ENCODE results near the gene ADH1C. TPM values are rescaled to one million over a fixed set of nuclear protein-coding genes. Genes with fewer than 3 reads are reported as not detected.
"Not testable (repeated sequence)": the region's sequence is repeated elsewhere in the genome, so short reads cannot be mapped to it uniquely, and the experiment has no call there.

Gene ADH1C
- total RNA-seq, 1 donor from 2014 or later, result 25.3 TPM

- intact Hi-C loops (cut with DNase I), result no loop called here
- H3K9me3 ChIP-seq, result no peaks in the 10 kb centered on the region
- H3K36me3 ChIP-seq, result no peaks in the 10 kb centered on the region
- H3K27ac ChIP-seq, result peak overlapping the region; percentile 79
- H3K27me3 ChIP-seq, result no peaks in the 10 kb centered on the region
- no peak for DNase-seq (ENCODE audit: extremely low spot score in 2 of 2)
- peaks cover 12% of the 10 kb centered on the region for H3K4me1 ChIP-seq
- H3K4me3 ChIP-seq, result no peak overlapping the region
- no peak for TF ChIP-seq POLR2AphosphoS5 (IDR thresholded peaks at IDR 0.05; ENCODE audit: insufficient read depth in 1 of 2, low read depth in 1 of 2)
- TF ChIP-seq POLR2A (IDR thresholded peaks at IDR 0.05), result no peak
- TF ChIP-seq, protein P1, sequence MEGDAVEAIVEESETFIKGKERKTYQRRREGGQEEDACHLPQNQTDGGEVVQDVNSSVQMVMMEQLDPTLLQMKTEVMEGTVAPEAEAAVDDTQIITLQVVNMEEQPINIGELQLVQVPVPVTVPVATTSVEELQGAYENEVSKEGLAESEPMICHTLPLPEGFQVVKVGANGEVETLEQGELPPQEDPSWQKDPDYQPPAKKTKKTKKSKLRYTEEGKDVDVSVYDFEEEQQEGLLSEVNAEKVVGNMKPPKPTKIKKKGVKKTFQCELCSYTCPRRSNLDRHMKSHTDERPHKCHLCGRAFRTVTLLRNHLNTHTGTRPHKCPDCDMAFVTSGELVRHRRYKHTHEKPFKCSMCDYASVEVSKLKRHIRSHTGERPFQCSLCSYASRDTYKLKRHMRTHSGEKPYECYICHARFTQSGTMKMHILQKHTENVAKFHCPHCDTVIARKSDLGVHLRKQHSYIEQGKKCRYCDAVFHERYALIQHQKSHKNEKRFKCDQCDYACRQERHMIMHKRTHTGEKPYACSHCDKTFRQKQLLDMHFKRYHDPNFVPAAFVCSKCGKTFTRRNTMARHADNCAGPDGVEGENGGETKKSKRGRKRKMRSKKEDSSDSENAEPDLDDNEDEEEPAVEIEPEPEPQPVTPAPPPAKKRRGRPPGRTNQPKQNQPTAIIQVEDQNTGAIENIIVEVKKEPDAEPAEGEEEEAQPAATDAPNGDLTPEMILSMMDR (IDR thresholded peaks at IDR 0.05), result no peak
Measured at GRCh38 chr4:99382745-99383360, 30.3 kb upstream of the ADH1C start.

- TF ChIP-seq, protein P1 (IDR thresholded peaks at IDR 0.05), result no peak
- TF ChIP-seq POLR2AphosphoS5 (IDR thresholded peaks at IDR 0.05; ENCODE audit: insufficient read depth in 1 of 2, low read depth in 1 of 2), result no peak
- no peak for TF ChIP-seq POLR2A (IDR thresholded peaks at IDR 0.05)
- Histone ChIP-seq H3K27ac (peak overlapping the region; percentile 79), H3K36me3 (no peaks in the 10 kb centered on the region), H3K4me1 (peaks cover 10% of the 10 kb centered on the region), H3K9me3 (no peaks in the 10 kb centered on the region), H3K4me3 (no peak overlapping the region), H3K27me3 (no peaks in the 10 kb centered on the region)
- DNase-seq (ENCODE audit: extremely low spot score in 2 of 2), result no peak
- intact Hi-C loops (cut with DNase I), result no loop called here
Measured at GRCh38 chr4:99381588-99382175, 29.1 kb upstream of the ADH1C start.

DNA sequence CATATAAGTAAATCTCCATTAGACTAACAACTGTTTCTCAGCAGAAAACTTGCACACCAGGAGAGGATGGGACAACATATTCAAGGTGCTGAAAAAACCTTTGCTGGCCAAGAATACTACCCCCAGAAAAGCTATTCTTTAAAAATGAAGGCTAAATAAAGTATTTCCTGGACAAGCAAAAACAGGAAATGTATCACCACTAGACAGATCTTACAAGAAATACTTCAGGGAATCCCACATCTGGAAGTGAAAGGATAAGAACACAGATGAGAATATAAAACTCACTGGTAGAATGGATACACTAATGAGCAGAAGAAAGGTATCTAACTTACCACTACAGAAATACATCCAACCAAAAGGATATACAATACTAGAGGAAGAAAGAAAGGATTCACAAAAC, 27.0 kb upstream of the ADH1C start:
- TF ChIP-seq POLR2AphosphoS5 (IDR thresholded peaks at IDR 0.05; ENCODE audit: insufficient read depth in 1 of 2, low read depth in 1 of 2), result no peak
- TF ChIP-seq, protein P1 (IDR thresholded peaks at IDR 0.05), result no peak
- TF ChIP-seq POLR2A (IDR thresholded peaks at IDR 0.05), result no peak
- Histone ChIP-seq H3K4me1 (peaks cover 10% of the 10 kb centered on the region), H3K36me3 (no peaks in the 10 kb centered on the region), H3K4me3 (no peak overlapping the region), H3K9me3 (no peaks in the 10 kb centered on the region), H3K27me3 (no peaks in the 10 kb centered on the region), H3K27ac (no peak overlapping the region)
- intact Hi-C loops (cut with DNase I), result no loop called here
- no peak for DNase-seq (ENCODE audit: extremely low spot score in 2 of 2)

GRCh38 chr4:99378876-99379275, 26.3 kb upstream of the ADH1C start:
- intact Hi-C loops (cut with DNase I), result no loop called here
- Histone ChIP-seq H3K9me3 (no peaks in the 10 kb centered on the region), H3K36me3 (no peaks in the 10 kb centered on the region), H3K4me1 (peaks cover 10% of the 10 kb centered on the region), H3K27ac (no peak overlapping the region), H3K27me3 (no peaks in the 10 kb centered on the region), H3K4me3 (no peak overlapping the region)
- TF ChIP-seq POLR2AphosphoS5 (IDR thresholded peaks at IDR 0.05; ENCODE audit: insufficient read depth in 1 of 2, low read depth in 1 of 2) (no peak), POLR2A (IDR thresholded peaks at IDR 0.05) (no peak)
- TF ChIP-seq, protein P1 (IDR thresholded peaks at IDR 0.05), result no peak
- DNase-seq (ENCODE audit: extremely low spot score in 2 of 2), result no peak

- H3K36me3 ChIP-seq; H3K4me1 ChIP-seq; H3K27me3 ChIP-seq; H3K4me3 ChIP-seq; H3K9me3 ChIP-seq; H3K27ac ChIP-seq; intact Hi-C loops (cut with DNase I); DNase-seq (ENCODE audit: extremely low spot score in 2 of 2): not testable (repeated sequence)
Measured at GRCh38 chr4:99377341-99377740, 24.8 kb upstream of the ADH1C start.

GRCh38 chr4:99372464-99372863, 19.9 kb upstream of the ADH1C start:
- intact Hi-C loops (cut with DNase I); DNase-seq (ENCODE audit: extremely low spot score in 2 of 2); H3K27me3 ChIP-seq; H3K9me3 ChIP-seq; H3K36me3 ChIP-seq; H3K4me3 ChIP-seq; H3K27ac ChIP-seq; H3K4me1 ChIP-seq: not testable (repeated sequence)

- H3K36me3 ChIP-seq; H3K4me1 ChIP-seq; H3K27me3 ChIP-seq; intact Hi-C loops (cut with DNase I); DNase-seq (ENCODE audit: extremely low spot score in 2 of 2); H3K27ac ChIP-seq; H3K9me3 ChIP-seq; H3K4me3 ChIP-seq: not testable (repeated sequence)
Measured at GRCh38 chr4:99367817-99368216, 15.3 kb upstream of the ADH1C start.

Measured in vagina (tissue), 2 donors.